SK-N-DZ (cell line): ENCODE data around the gene SH3PXD2B.

ENCODE experiments used
- DNase-seq: peaks from one replicate; pipeline ENCODE4 v3.0.0-alpha.2; 2015; ENCODE audit warnings: low spot score

Gene SH3PXD2B

GRCh38 chr5:172437445-172438318, 16.6 kb downstream of the SH3PXD2B start:
- DNase-seq, result no peak

- no peak for DNase-seq
Observed at GRCh38 chr5:172436879-172437369, 17.4 kb downstream of the SH3PXD2B start.

DNA sequence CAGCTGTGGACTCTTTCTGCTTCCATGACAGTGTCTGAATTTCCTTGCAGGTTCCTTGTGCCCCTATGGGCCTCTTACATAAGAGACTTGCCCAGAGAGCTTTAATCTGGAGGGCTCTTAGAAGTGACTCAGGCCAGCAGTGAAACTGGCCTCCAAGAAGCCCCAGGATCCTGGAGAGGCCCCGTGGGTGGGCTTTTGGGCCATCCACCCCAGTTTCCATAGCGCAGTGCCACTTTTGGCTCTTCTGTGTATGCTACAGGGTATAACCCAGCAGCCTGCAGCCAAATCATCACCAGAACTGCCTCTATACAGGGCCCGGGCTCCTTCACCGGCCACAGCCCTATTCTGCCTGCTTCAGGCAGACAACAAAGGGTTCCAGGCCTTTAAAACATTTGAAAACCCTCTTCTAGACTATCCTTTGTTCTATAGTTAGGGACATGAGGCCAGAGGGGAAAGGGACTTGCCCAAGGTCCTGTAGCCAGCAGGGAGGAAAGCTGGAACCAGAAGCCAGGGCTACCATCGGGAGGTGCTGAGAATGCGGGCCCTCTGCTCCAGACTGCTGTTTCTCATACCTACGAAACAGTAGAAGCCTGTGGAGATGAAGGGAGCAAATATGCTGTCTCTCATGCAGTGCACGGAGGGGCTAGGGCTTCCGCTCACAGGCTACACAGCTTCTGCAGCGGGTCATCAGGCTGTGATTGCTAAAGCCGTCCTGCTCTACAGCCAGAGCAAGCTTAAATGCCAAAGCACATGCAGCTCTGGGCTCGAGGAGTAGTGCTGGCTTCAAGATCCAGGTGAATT, 18.0 kb downstream of the SH3PXD2B start:
- DNase-seq, result no peak

DNA sequence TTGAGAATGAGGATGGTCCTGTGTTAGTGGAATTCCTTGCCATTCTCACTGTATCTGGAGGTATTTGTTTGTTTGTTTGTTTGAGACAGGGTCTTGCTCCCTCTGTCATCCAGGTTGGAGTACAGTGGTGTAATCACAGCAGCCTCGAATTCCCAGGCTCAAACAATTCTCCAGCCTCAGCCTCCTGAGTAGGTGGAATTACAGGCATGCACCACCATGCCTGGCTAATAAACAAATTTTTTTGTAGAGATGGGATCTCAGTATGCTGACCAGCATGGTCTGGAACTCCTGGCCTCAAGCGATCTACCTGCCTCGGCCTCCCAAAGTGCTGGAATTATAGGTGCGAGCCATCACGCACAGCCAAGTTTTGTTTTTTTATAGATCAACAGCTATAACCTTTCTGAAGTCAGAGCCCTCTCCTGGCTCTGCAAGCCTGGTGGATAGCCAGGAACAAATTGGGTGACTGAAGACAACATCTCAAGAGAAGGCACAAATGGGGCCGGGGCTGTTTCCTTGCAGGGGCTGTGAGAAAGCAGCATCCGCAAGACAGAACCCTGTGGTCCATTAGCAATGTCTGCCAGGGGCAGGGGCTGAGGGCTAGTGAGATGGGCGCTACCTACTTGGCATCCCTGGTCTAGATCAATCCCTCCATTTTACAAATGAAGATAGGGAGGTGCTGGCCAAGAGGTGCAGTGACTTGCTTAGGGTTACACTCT, 18.8 kb downstream of the SH3PXD2B start:
- DNase-seq, result no peak

DNA sequence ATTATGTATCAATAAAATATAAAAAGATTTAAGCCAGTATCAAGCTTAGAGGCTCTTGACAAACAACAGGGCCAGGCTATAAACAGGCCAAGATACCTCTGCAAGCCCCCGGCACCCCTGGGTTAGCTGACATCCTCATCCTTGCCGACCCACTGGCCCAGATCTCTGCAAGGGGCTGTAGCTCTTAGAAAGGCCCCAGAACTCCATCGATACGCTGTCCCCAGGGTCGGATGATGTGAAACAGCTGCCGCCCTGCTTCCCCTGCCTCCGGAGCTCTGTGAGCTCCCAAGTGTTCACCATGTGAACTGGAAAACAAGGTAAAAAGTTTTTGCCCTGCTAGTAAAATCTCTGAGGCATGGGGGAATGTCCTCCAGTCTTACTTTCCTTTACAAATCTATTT, 20.1 kb downstream of the SH3PXD2B start:
- DNase-seq, result no peak

- no peak for DNase-seq
Observed at GRCh38 chr5:172433513-172433912, 20.8 kb downstream of the SH3PXD2B start.

DNA sequence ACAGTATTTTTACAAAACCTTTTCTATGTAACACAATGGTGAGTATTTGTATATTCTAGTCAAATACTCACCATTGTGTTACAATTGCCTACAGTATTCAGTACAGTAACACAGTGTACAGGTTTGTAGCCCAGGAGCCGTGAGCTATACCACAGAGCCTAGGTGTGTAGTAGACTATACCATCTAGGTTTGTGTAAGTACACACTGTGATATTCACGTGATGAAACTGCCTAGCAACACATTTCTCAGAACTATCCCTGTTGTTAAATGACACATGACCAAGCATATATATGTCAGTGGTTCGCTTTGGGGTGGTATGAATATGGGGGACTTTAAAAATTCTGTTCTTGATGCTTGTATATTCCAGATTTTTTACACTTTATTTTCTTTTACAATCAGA, 21.3 kb downstream of the SH3PXD2B start:
- DNase-seq, result no peak

- no peak for DNase-seq
Observed at GRCh38 chr5:172430354-172430753, 24.0 kb downstream of the SH3PXD2B start.

DNA sequence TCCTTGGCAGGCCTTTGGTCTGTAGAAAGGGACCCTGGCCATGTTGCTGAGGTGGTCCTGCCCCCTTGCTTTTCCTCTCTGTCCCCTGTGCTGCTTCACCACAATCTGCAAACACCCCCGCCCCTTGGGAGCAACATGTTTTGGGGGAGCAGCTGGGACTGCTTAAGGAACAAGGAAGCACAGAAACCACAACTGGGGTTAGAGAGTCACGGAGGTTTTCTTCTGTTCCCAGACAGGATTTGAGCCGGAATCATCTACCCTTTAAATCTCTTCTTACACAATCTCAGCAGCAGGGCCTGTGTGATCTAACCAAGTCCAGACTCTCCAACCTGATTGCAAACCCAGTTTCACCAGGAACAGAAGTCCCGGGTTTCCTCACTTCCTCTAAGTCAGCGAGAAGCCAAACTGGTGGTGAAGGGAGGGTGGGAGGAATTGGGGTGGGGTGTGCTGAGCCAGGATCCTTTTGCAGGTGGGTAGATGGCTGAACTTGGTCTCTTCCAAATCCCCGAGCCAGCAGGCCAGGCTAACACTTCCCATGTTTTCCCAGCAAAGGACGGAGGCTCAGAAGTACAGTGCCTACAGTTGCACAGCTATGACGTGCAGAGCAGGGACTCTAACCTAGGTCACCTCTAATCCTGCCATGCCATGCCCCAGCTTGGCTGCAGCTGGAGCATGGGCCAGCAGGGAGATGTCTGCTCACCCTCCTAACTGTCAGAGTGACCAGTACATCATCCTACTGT, 25.0 kb downstream of the SH3PXD2B start:
- DNase-seq, result no peak

GRCh38 chr5:172428224-172429166, 25.8 kb downstream of the SH3PXD2B start:
- no peak for DNase-seq

DNA sequence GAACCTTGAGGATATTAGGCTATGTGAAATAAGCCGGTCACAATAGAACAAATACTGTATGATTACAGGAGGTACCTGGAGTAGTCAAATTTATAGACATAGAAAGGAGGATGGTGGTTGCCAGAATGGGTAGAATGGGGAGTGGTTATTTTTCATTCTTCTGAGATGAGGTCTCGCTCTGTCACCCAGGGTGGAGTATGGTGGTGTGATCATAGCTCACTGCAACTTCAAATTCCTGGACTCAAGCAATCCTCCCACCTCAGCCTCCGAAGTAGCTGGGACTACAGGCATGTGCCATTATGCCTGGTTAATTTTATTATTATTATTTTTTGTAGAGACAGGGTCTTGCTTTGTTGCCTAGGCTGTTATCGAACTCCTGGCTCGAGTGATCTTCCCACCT, 27.1 kb downstream of the SH3PXD2B start:
- no peak for DNase-seq

DNA sequence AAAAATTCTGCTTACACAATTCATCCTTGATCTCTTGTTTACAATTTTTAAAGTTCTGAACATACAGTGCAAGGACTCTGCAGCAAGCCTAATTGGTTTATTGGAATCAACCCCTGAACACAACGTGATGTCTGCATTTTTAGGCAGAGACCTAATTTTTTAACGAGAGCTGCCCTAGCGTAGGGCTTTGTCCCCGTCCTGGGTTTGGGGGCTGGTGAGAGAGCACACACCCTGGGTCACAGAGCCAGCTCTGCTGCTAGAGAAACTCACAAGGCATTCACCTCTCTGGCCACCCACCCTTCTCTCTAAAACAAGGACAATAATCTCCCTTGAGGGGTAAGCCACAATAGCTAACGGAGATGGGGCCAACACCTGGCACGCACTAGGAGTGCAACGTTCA, 28.2 kb downstream of the SH3PXD2B start:
- DNase-seq, result no peak

DNA sequence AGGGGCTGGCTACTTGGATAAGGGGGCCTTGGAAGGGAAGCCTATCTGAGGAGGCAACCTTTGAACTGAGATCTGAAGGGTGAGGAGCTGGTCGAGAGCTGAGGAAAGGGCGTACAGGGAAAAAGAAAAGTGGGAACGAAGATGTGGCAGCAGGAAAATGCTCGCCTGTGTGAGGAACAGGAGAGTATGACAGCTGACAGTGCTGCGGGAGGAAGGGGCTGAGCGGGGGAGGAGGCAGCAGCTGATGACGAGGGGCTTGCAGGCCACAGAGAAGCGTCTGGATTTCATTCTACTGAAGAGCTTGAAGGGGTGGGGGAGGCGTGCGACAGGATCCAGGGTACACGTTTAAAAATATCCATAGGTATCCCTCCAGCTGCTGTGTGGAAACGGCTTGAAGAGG, 28.9 kb downstream of the SH3PXD2B start:
- DNase-seq, result peak; percentile 52

DNA sequence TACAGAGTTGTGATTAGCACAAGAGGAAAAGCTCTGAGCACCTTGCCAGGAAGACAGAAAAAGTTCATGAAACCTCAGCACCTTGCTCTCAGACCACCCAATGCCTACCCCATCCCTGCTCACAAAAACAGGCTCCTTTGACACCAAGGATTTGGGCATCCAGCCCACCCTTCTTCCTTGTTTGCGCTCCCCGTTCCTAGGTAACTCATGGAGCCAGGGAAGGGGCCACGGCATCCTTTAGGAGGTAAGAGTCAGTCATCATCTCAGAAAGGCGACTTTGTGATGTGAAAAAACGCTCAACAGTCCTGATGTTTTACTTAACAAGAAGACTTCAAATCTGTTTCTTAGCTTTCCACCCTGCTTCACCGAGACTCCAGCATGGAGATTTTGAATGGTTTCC, 29.5 kb downstream of the SH3PXD2B start:
- DNase-seq, result no peak

- no peak for DNase-seq
Observed at GRCh38 chr5:172424111-172424490, 30.2 kb downstream of the SH3PXD2B start.

DNA sequence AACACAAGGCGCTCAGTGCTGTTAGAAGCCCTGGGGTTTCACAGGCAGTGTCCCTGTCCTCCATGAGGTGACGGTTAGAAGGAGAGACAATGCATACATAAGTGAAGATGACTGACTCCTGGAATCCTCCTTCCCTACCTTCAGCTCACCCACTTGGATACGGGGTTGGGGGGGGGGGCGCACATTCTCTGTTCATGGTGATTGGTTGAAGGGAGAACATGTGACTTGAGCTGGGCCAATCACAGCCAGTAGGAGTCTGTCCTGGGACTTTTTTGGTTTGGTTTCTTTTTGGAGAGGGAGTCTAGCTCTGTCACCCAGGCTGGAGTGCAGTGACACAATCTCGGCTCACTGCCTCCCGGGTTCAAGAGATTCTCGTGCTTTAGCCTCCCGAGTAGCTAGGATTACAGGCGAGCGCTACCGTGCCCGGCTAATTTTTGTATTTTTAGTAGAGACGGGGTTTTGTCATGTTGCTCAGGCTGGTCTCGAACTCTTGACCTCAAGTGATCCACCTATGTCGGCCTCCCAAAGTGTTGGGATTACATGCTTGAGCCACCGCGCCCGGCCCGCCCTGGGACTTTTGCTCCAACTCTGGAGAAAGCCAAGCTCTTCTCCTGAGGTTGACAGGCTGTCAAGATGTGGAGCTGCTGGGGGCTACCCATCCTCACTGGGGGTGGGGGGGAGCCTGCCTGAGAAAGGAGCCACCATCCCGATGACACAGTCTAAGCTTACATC, 30.8 kb downstream of the SH3PXD2B start:
- no peak for DNase-seq

GRCh38 chr5:172422255-172422654, 32.1 kb downstream of the SH3PXD2B start:
- no peak for DNase-seq

DNA sequence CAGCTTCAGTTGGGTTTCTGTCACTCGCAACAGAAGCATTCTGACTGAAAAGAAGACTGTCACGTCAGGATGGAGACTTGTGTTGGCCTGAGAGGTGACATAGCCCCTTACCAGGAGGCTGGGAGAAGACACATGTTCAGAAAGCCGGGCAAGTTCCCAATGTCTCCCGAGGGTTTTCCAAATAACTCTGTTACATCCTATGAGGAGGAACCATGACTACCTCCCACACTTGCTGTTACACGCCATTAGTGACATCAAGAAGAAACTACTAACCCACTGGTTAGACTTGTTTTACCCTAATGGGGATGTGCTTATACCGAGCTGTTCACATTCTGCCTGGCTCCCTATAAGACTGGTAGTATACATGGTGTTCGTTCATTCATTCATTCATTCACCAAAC, 33.3 kb downstream of the SH3PXD2B start:
- DNase-seq, result no peak

DNA sequence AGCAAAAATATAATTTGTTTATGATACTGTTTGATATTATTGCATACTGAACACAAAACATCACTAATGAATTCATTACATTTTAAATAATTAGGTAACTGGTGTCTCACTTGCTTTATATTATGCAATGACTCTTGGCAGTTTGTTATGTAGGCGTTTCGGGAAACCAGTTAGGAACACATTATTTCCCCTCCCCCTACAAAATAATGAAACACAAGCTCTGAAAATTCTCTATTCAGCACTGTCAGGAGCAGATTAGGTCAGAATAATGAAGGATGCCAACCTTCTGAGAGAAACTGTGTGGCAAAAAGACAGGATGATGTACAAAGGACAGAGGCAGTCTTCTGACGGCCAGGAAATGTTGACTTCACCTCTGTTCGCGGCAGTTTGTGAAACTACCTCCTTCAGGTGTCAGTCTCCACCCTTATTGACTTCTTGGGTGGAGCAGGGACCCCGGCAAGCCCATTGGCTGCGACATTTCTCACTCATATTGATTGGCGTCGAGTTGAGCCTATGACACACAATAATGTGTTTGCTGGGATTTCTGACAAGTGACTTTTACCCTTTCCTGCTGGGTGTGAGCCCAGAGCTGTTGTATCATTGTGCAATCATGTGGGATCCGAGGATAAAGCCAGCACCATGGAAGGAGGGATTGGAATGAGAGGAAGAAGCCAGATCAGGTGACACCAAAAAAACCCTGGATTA, 33.9 kb downstream of the SH3PXD2B start:
- DNase-seq, result no peak
